ENCODE measurements around the gene AMN.
"Not testable (repeated sequence)": the region's sequence is repeated elsewhere in the genome, so short reads cannot be mapped to it uniquely, and the experiment has no call there.

Gene AMN

DNA sequence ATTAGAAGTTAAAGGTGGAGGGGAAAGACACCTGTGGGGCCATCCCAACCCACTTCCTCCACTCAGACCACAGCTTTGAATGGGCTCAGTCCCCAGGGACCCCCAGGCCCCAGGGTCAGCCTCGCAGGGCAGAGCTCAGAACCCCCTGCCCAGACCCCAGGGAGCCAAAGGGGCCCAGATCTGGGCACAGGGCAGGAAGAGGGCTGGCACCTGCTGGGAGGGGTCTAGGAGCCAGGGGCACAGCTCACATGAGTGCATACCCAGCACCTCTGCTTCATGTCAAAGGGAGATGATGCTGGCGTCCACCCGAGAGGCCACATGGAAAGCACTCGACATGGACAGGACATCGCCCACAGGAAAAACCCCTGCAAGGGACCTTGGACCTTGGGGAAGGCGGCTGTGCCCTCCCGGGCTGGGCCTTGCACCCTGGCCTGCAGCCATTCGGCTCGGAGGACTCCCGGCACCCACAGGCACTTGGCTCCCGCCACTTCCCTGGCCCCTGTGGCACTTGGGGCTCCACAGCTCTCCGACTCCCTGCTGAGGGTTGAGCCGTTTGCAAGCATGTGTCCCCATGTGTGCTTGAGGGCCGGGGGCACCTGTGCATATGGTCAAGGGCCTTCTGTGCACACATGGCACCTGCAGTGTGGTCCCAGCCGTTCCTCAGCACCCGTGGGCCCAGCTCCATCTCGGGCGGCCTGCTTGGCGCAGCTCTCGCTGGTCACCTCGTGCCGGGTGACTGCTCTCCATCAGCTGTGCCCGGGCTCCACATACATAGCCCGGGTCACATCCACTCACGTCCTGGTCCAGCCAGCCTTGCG is 7.8 kb upstream of the AMN start:
- DNase-seq, result no peak

DNA sequence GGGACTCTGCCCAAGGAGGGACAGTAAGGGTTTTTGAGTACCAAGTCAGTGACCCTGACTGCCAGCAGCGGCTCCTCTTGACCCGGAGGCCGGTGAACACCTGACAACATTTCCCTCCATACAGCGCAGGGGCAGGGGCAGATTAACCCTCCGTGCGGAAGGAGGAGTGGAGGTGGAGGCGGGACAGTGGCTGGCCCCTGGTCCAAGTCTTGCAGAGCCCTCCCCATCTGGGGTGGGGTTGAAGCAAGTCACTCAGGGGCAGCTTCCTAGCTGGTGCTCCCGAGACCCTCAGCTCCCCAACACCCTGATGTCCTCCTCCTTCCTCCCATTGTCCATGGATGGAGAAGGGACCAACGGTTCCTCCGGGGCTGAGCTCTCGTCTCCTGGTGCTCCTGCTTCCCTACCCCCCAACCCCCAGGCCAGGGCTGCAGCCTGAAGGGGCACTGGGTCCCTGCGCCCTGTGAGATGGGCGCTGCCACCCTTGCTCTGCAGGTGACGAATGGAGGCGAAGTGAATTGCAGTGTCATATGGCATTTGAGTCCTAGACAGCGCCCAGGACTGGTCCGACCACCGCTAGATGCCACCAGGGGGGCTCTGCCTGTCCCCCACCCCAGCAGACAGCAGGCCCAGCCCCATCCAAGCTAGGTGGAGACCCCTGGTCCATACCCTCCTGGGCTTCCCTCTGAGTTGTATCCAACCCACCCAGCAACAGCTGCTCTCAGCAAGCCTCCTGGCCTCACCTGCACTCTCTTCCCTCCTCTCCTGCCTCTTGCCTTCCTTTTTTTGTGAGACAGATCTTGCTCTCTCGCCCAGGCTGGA is 7.0 kb upstream of the AMN start:
- DNase-seq, result no peak

DNA sequence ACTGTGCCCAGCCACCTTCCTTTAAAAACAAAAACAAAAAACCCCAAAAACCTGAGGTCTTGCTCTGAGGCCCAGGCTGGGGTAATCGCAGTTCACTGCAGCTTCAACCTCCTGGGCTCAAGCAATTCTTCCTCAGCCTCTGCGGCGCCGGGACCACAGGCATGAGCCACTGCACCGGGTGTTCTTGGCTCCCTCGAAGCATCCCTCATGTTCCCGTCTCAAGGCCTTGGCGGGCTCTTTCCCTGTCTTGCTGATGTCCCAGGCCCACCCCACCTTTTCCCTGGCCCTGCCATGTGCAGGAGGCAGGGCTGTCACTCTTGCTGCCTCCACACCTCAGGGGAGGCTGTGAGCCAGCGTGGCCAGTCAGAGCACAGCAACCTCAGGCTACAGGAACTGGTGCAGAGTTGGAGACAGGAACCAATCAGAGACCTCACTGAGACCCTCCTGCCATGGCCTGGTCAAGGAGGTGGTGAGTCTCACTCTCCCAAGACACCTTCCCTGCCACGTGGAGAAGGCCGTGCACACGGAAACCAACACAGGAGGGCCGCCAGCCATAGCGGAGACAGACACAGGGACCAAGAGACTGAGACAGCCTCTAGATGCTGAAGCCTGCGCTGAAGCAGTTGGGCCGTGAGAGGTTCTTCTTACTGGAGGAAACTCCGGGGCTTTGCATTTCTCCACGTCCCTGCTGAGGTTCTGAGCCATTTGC is 6.0 kb upstream of the AMN start:
- DNase-seq, result no peak

DNA sequence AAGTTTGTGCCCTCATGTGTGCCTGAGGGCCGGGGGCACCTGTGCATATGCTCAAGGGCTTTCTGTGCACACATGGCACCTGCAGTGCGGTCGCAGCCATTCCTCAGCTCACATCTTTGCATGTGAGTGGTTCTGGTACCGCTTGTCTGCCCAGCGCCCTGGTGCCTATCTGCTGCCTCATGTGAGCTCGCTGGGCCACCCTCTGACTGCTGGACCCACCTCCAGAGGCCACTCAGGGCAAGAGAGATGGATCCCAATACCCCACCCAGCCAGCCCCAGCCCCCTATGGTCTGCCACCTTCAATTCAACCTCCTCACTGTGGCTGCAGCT is 5.4 kb upstream of the AMN start:
- DNase-seq, result no peak

DNA sequence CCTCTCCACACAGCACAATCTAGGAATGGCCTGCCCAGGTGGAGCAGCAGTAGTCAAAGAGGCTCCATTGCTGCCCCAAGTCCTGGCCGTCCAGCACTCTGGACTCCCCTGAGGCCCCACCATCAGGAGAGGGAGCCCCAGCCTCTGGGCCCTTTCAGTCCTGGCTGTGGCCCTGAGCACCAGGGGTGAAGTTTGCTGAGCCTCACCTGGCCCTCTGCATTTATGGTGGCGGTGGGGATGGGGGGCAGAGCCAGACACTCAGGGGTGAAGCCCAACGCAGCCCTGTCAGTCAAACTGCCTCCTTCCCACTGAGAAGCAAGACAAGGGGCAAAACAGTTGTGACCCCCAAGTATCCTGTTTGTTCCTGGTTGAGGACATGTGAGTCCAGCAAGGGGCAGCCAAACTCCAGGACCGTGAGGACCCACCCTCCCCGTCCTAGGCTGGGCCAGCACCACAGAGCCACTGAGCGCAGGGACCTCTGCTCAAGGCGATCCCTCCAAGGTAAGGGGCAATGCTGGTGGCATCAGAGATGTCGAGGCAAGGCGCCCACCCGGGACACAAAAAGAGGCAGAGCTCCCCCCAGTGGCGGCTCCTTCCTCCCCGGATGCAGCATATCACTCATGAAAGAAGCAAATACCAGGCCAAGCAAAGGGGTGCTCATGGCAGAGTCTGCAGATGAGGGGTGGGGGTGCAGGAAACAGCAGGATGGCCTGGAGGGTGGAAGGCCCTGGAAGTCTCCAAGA is 4.8 kb upstream of the AMN start:
- peak; percentile 58 for DNase-seq

DNA sequence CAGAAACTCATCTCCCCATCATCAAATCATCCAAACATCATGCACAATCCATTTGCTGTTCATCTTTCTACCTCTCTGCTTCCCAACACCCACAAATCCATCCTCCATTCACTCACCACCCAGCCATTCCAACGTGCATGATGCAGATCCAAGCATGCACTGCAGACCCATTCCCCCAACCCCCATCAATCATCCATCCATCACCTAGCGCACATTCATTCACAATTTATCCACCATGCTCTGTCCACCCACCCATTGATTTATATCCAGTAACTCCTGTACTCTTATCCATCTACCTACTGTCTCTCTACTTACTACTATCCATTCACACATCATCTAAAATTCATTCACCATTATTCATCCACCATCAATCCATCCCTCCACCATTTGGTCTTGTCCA is 4.0 kb upstream of the AMN start:
- no peak for DNase-seq

DNA sequence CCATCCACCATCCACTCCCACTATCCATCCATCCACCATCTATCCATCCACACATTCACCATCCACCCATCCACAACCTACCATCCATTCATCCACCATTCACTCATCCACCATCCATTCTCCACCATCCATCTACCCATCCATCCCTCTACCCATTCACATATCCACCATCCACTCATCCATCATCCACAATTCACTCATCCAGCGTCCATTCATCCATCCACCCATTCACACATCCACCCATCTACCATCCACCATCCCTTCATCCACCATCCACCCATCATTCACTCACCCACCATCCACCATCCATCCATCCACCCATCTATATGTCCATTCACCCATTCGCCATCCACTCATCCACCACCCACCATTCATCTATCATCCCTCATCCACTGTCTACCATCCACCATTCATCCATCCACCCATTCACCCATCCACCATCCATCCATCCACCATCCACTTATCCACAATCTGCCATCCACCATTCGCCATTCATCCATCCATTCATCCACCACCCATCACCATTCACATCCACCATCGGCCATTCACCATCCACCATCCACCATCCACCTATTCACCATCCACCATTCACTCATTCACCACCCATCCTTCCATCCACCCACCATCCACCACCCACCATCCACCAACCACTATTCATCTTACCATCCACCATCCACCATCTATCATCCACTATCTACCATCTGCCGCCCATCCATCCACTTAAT is 2.0 kb upstream of the AMN start:
- DNase-seq, result no peak

DNA sequence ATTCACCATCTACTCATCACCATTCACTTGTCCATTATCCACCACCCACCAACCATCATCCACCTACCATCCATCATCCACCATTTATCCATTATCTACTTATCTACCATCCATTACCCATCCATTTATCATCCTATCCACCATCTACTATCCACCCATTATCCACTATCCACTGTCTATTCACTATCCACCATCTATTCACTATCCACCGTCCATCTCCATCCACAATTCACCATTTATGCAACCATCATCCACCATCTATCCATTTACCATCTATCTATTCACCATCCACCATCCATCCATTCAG is 1.5 kb upstream of the AMN start:
- no peak for DNase-seq

DNA sequence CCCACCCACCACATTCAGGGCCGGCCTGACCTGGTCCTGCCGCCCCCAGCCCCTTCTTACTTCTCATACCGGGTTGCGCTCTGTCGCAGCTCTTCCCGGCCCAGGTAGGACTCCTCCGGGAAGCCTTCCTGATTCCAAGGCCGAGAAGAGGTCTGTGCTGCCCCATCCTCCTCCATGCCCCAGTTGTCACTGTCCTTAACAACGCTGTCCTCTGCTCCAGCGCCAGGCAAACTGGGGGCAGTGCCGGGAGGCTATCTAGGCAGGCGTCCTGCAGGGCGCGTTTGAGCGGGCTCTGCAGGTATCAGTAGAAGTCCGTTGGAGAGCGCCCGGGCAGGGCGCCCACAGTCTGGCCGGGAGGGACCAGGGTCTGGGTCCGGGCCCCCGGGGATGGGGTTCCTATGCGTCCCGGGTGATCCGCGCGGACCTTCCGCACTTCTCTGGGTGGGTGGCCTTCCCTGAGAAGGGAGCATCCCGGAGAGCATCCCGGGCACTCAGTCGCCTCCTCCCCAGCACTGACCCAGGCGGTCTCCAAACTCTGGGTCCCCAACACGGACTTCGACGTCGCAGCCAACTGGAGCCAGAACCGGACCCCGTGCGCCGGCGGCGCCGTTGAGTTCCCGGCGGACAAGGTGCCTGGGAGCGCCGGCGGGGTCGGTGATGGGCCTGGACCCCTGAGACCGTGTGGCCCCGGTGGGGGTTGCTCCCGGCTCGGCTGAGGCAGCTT is 900 bp downstream of the AMN start:
- no peak for DNase-seq

DNA sequence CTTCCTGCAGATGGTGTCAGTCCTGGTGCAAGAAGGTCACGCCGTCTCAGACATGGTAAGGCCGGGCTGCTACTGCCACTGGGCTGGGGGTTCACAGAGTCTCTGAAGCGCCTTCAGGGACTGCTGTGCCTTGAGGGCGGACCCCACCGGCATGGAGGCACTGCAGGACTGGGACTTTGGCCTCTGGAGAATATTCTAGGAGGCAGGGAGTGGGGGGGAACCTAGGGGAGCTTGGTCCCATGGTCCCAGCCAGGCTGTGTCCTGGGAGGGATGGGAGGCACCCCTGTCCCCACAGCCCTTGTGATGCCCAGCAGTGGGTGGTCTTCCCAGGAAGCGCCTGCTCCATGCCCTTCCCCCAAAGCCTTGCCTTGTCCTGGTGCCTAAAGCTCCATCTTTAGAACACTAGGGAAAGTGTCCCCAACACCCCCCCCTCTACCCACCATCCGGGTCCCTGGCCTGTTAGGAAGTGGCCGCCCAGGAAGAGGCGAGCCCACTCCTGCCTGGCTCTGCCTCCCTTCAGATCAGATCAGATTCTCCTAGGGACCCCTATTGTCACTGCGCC is 1.5 kb downstream of the AMN start:
- DNase-seq, result no peak

DNA sequence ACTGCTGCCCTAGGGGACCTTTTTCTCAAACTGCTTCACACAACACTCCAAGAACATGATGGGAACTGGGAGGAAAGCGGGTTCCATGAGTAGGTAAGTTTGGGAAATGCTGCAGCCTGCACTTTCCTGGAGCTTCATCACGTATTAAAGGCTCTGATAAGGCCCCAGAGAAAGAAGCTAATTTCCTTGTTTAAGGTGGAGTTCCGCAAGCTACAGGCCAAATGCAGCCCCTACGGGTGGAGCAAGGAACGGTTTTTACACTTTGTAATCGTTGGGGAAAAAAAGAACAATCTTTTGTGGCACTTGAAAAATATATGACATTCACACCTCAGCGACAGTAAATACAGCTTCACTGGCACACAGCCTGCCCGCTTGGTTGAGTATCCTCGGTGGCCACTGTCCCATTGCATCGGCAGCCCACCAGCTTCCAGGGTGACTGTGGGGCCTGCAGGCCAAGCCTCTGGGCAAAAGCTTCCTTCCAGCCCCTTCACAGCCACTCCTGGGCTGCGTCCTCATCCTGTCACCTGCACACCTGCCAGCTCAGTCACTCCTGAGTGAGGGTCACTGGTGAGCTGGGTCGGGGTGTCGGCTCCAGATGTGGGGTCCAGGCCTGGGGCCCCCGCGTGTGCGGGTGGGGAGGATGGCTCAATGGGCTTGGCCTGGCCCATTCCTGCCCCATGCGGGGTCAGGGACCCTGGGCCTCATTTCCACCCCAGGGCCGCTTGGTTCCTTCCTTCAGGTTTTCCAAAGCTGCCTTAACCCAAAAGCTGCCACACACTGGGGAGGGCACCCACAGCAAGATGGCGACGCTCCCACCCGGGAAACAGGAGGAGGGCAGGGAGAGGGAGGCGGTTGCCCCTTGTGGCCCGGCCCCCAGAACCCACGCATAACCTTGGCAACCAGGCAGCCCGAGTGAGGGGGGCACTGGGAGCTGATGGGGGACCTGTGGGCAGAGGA is 2.4 kb downstream of the AMN start:
- DNase-seq, result no peak

DNA sequence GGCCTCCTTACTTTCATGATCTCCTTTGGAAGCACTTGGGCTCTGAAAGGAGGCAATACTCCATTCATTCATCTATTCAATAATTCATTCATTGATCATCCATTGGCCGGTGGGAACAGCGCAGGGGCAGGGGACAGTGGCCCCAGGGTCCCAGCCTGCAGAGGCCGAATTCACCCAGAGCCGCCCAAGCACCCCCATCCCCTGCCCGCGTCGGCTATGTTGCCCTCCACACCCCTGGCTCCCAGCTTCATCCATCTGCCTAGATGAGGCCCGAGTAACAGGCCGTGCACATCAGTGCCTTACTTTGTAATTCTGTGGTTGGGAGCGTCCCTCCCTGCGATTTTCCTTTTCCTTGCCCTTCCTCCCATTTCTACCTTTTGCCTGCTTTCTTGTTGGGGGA is 3.2 kb downstream of the AMN start:
- DNase-seq, result no peak

DNA sequence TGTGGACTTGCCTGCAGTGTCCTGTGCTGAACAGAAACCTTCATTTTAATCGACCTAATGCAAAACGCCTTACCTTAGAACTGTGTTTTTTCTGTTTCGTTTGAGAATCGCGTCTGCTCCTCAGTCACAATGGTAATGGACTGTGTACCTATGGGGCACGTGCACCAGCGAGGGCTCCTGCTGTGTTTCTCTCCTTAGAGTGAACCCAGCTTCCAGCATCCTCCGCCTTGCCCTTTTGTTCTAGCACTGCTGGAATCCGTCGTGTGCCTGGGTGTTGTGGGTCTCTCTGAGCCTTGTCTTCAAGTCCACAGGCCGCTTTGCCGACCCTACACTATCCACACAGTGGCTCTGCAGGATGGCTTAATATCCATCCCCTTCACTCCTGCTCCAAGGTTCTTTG is 3.6 kb downstream of the AMN start:
- DNase-seq, result no peak

DNA sequence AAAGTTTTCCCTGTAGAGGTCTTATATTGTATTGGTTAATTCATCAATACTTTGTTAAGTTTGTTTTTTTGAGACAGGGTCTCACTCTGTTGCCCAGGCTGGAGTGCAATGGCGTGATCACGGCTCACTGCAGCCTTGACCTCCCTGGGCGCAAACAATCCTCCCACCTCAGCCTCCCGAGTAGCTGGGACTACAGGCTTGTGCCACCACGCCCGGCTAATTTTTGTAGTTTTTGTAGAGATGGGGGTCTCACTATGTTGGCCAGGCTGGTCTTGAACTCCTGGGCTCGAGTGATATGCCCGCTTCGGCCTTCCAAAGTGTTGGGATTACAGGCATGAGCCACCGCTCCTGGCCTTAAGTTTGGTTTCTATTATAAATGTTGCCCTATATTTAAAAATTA is 4.4 kb downstream of the AMN start:
- not testable (repeated sequence) for DNase-seq

DNA sequence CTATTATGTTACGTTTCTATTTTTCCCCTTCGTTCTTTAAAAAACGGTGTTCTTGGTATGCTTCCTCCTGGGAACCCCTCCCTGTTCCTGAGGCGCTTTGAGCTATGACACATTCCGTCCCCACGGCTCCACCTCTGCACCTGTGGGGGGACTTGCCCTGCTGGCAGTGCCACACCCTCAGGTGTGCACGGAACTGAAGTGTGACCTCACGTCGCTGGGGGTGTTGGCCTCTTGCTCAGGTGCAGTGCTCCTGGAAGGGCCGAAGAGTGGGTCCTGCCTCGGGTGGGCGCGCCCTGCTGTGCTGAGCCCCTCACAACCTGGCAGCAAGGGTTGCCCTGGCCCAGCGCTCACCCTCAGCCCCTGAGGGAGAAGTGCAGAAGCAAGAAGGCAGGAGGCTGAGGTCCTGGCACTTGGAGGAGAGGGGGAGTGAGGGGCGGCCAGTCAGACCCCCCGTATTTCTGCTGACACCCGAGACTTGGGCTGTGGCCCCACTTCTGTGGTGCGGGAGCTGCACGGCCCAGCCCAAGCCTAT is 4.9 kb downstream of the AMN start:
- DNase-seq, result no peak

DNA sequence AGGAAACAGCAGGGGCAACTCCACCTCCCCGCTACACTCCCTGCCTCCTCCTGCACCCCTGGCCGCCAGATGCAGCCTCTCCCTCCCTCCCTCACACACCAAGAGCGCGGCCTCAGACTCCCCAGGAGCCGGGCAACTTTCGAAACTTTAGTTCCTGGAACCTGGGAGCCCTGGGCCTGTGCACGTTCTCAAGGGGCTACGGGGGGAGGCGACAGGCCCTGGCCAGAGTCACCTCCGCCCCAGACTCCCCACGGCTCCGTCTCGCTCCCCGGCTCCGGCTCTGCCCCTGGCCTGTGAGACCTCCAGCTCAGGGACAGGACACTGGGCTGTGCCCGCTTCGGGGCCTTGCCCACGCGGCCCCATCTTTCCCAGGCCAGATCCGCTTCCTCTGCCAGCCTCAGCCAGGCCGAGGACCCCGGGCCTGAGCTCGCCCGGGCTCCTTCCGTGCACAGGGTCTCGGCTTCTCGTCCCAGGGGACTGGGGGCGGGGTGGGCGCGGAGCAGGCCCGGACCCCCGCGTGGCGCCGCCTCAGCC is 5.5 kb downstream of the AMN start:
- no peak for DNase-seq

DNA sequence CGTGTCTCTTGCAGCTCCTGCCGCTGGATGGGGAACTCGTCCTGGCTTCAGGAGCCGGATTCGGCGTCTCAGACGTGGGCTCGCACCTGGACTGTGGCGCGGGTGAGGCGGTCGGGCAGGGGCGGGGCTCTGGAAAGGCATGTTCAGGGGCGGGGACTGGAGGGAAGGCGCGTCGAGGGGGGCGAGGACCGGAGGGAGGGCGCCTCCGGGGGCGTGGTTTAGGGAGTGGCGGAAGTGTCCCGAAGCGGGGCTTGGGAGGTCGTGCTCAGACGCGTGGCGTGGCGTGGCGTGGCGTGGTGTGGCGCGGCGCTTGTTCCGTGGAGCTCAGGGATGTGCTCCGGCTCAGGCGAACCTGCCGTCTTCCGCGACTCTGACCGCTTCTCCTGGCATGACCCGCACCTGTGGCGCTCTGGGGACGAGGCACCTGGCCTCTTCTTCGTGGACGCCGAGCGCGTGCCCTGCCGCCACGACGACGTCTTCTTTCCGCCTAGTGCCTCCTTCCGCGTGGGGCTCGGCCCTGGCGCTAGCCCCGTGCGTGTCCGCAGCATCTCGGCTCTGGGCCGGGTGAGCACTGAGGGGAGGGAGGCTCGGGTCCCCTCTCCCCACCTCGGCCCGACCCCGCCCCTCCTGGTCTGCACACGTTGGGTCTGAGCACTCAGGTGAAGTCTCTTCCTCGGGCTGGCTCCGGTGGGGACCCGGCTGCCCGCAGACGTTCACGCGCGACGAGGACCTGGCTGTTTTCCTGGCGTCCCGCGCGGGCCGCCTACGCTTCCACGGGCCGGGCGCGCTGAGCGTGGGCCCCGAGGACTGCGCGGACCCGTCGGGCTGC is 6.2 kb downstream of the AMN start:
- DNase-seq, result peak; percentile 74

DNA sequence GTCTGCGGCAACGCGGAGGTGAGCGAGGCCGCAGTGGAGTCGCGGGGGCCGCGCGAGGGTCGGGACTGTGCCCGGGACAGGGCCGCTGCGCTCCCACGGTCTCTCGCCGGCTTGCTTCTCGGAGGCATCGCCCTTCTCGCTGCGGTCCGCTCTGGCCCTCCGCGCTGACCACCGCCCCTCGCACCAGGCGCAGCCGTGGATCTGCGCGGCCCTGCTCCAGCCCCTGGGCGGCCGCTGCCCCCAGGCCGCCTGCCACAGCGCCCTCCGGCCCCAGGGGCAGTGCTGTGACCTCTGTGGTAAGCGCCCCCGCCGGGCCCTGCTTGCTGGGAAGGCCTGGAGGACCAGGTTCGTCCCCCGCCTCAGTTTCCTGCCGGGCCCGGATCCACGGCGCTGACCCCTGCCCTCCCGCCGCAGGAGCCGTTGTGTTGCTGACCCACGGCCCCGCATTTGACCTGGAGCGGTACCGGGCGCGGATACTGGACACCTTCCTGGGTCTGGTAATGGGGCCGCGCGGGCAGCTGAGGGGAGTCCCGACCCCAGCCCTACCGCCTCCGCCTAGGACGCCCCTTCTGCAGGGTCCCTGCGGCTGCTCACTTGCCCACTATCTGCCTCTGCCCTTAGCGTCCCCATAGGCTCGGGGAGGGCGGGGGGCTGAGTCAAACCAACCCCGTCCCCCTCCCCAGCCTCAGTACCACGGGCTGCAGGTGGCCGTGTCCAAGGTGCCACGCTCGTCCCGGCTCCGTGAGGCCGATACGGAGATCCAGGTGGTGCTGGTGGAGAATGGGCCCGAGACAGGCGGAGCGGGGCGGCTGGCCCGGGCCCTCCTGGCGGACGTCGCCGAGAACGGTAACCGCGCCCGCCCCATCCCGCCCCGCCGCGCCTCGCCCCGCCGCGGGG is 7.0 kb downstream of the AMN start:
- no peak for DNase-seq
